ENCODE results near the gene RFTN1.

The RFTN1 gene

GRCh38 chr3:16428612-16429011, 84.9 kb downstream of the RFTN1 start:
- no peak for DNase-seq

GRCh38 chr3:16427103-16427965, 86.2 kb downstream of the RFTN1 start:
- no peak for DNase-seq

- DNase-seq = no peak
Observed at GRCh38 chr3:16426665-16427064, 86.8 kb downstream of the RFTN1 start.

GRCh38 chr3:16426029-16426400, 87.5 kb downstream of the RFTN1 start:
- DNase-seq = no peak

GRCh38 chr3:16425398-16426028, 88.0 kb downstream of the RFTN1 start:
- DNase-seq = no peak

- DNase-seq = no peak
Observed at GRCh38 chr3:16423947-16424673, 89.4 kb downstream of the RFTN1 start.

- DNase-seq = peak; percentile 70
Observed at GRCh38 chr3:16423298-16423697, 90.2 kb downstream of the RFTN1 start.

- DNase-seq = no peak
Observed at GRCh38 chr3:16419640-16420241, 93.8 kb downstream of the RFTN1 start.

GRCh38 chr3:16417945-16418739, 95.4 kb downstream of the RFTN1 start:
- no peak for DNase-seq

- no peak for DNase-seq
Observed at GRCh38 chr3:16415911-16416476, 97.5 kb downstream of the RFTN1 start.

GRCh38 chr3:16413321-16413720, 100.2 kb downstream of the RFTN1 start:
- no peak for DNase-seq

- DNase-seq = no peak
Observed at GRCh38 chr3:16412192-16412800, 101.2 kb downstream of the RFTN1 start.

- DNase-seq = no peak
Observed at GRCh38 chr3:16411441-16411840, 102.1 kb downstream of the RFTN1 start.

- DNase-seq = no peak
Observed at GRCh38 chr3:16410659-16411058, 102.8 kb downstream of the RFTN1 start.

GRCh38 chr3:16409032-16409431, 104.5 kb downstream of the RFTN1 start:
- no peak for DNase-seq

GRCh38 chr3:16407366-16407765, 106.1 kb downstream of the RFTN1 start:
- DNase-seq = no peak

GRCh38 chr3:16406579-16406978, 106.9 kb downstream of the RFTN1 start:
- no peak for DNase-seq

- DNase-seq = no peak
Observed at GRCh38 chr3:16406166-16406565, 107.3 kb downstream of the RFTN1 start.

- no peak for DNase-seq
Observed at GRCh38 chr3:16404349-16404895, 109.1 kb downstream of the RFTN1 start.

- DNase-seq = no peak
Observed at GRCh38 chr3:16402451-16402850, 111.0 kb downstream of the RFTN1 start.

GRCh38 chr3:16401273-16401672, 112.2 kb downstream of the RFTN1 start:
- no peak for DNase-seq
